HCT116 (cell line): ENCODE data around the gene REG3A.

ENCODE experiments used
- ATF3 ChIP-seq: IDR thresholded peaks from 2 replicates; pipeline ENCODE4 v1.6.1; 2012
- CTCF ChIP-seq, 3 experiments: fragments of 200-600 bp in 1 of 3; sonication (generic) in 1 of 3; IDR thresholded peaks in 2 of 3; conservative IDR thresholded peaks in 1 of 3; 2 replicates each; pipeline ENCODE4 v1.5.1; 2012 to 2017; ENCODE audit warnings: low read depth in 2 of 3, low read length in 2 of 3, antibody characterized with exemption in 1 of 3, borderline replicate concordance in 1 of 3, control low read depth in 1 of 3, mild to moderate bottlenecking in 1 of 3, mixed read lengths in 1 of 3, mixed run types in 1 of 3, moderate library complexity in 1 of 3; ENCODE audit not compliant: insufficient read depth in 1 of 3
- EGR1 ChIP-seq: IDR thresholded peaks from 2 replicates; pipeline ENCODE4 v1.6.1; 2012; ENCODE audit warnings: low read depth
- FOSL1 ChIP-seq: IDR thresholded peaks from 2 replicates; pipeline ENCODE4 v1.6.1; 2012; ENCODE audit warnings: low read depth
- MAX ChIP-seq: IDR thresholded peaks from 2 replicates; pipeline ENCODE4 v1.6.1; 2012
- POLR2A ChIP-seq: IDR thresholded peaks from 2 replicates; pipeline ENCODE4 v1.7.0; 2011; ENCODE audit warnings: borderline replicate concordance; ENCODE audit not compliant: insufficient read depth, insufficient read length; ENCODE audit errors: extremely low read depth

GRCh38 chr2:79129804-79130203 lies 29.7 kb downstream of the REG3A start:
- TF ChIP-seq CTCF (IDR thresholded peaks at IDR 0.05 in 2 of 3, conservative IDR thresholded peaks at IDR 0.05 in 1 of 3; ENCODE audit: borderline replicate concordance in 1 of 3, insufficient read depth in 1 of 3, low read depth in 2 of 3, low read length in 2 of 3), result no peak
- TF ChIP-seq MAX, result no peak
- no peak for TF ChIP-seq FOSL1
- TF ChIP-seq EGR1, result no peak
- TF ChIP-seq ATF3, result no peak
- no peak for TF ChIP-seq POLR2A
